Endothelial cell of umbilical vein (primary cell): Measurements from ENCODE around the gene POLN. TPM values are rescaled to one million over a fixed set of nuclear protein-coding genes. Genes with fewer than 3 reads are reported as not detected.

Source experiments
- BruUV-seq: library from RNA; stranded (reverse); fragments of 400-500 nt; replicated peaks from 2 replicates; lab custom pipeline; 2021; lab: Mats Ljungman, UMichigan
- CTCF ChIA-PET: fragments of 300-600, 350-600 bp; sonication (Branson Sonifier 250); formaldehyde crosslinking; loops from one replicate; lab custom pipeline; 2021; ENCODE audit warnings: antibody characterized with exemption, inconsistent platforms; lab: Charles Lee
- POLR2A ChIA-PET: fragments of 300-600, 350-600 bp; sonication (Branson Sonifier 250); formaldehyde crosslinking; loops from one replicate; lab custom pipeline; 2021; ENCODE audit warnings: antibody characterized with exemption, inconsistent platforms; lab: Charles Lee
- DNase-seq: peaks from one replicate; pipeline ENCODE4 v3.0.0-alpha.2; 2011; ENCODE audit warnings: low read depth, low spot score
- FAIRE-seq: peaks from 2 replicates; lab custom pipeline; 2011; peaks lifted over from hg19 to GRCh38; lab: Jason Lieb, UNC
- H2AFZ ChIP-seq: 2 replicates; pipeline ENCODE4 v1.6.0; 2012; ENCODE audit warnings: low read depth, low read length, control low read depth, inconsistent platforms
- H3K27ac ChIP-seq: 2 replicates; pipeline ENCODE4 v1.5.1; 2011; ENCODE audit warnings: low read depth, mild to moderate bottlenecking, control low read depth, low read length, moderate library complexity; ENCODE audit not compliant: insufficient read depth
- H3K27me3 ChIP-seq, 2 experiments: 2 replicates each; pipeline versions ENCODE4 v1.6.0 to v1.6.1; 2011; ENCODE audit warnings: low read length in 2 of 2, mixed read lengths in 1 of 2; ENCODE audit not compliant: control insufficient read depth in 2 of 2, insufficient read depth in 2 of 2
- H3K36me3 ChIP-seq, 2 experiments: 2 replicates in 1 of 2; 3 replicates in 1 of 2; pipeline ENCODE4 v1.5.1; 2011; ENCODE audit warnings: low read length in 2 of 2, mild to moderate bottlenecking in 1 of 2, moderate library complexity in 1 of 2; ENCODE audit not compliant: control insufficient read depth in 2 of 2, insufficient read depth in 2 of 2; ENCODE audit errors: extremely low read depth in 1 of 2
- H3K4me1 ChIP-seq: 3 replicates; pipeline ENCODE4 v1.5.1; 2011; ENCODE audit warnings: mild to moderate bottlenecking, low read length; ENCODE audit not compliant: control insufficient read depth, insufficient read depth; ENCODE audit errors: extremely low read depth
- H3K4me2 ChIP-seq: 2 replicates; pipeline ENCODE4 v1.6.1; 2011; ENCODE audit warnings: low read length, control low read depth, mixed read lengths; ENCODE audit not compliant: insufficient read depth
- H3K4me3 ChIP-seq, 3 experiments: fragments of 200-600 bp in 1 of 3; sonication (generic), shearing (Covaris generic) in 1 of 3; replicated peaks in 1 of 3; 2 replicates each; pipeline ENCODE4 v1.5.1; 2011 to 2016; ENCODE audit warnings: control low read depth in 3 of 3, low read length in 3 of 3, mild to moderate bottlenecking in 2 of 3, inconsistent platforms in 1 of 3, low read depth in 1 of 3, moderate library complexity in 1 of 3; ENCODE audit not compliant: insufficient read depth in 1 of 3
- H3K79me2 ChIP-seq: 2 replicates; pipeline ENCODE4 v1.6.0; 2012; ENCODE audit warnings: low read length, inconsistent platforms; ENCODE audit not compliant: control insufficient read depth, insufficient read depth
- H3K9ac ChIP-seq: replicated peaks from 2 replicates; pipeline ENCODE3; 2011; ENCODE audit warnings: low read length, control low read depth; ENCODE audit not compliant: insufficient read depth; ENCODE audit errors: extremely low read depth
- H3K9me1 ChIP-seq: replicated peaks from 3 replicates; pipeline ENCODE4 v1.6.0; 2011; ENCODE audit warnings: mild to moderate bottlenecking, low read length; ENCODE audit not compliant: control insufficient read depth, insufficient read depth; ENCODE audit errors: extremely low read depth
- H3K9me3 ChIP-seq: replicated peaks from 2 replicates; pipeline ENCODE4 v1.5.1; 2012; ENCODE audit warnings: low read length, inconsistent platforms; ENCODE audit not compliant: control insufficient read depth, insufficient read depth
- H4K20me1 ChIP-seq: replicated peaks from 2 replicates; pipeline ENCODE3; 2011; ENCODE audit warnings: mild to moderate bottlenecking, low read length; ENCODE audit not compliant: control insufficient read depth, insufficient read depth; ENCODE audit errors: extremely low read depth
- EZH2 ChIP-seq: IDR thresholded peaks from 2 replicates; pipeline ENCODE4 v1.6.1; 2012; ENCODE audit warnings: borderline replicate concordance, low read depth, mild to moderate bottlenecking, moderate library complexity, low read length, inconsistent platforms; ENCODE audit not compliant: severe bottlenecking
- FOS ChIP-seq: IDR thresholded peaks from 2 replicates; pipeline ENCODE4 v1.6.1; 2011; ENCODE audit warnings: mild to moderate bottlenecking, low read length, moderate library complexity, borderline replicate concordance; ENCODE audit not compliant: insufficient read depth
- GATA2 ChIP-seq: IDR thresholded peaks from 2 replicates; pipeline ENCODE4 v1.7.0; 2011; ENCODE audit warnings: low read depth, mild to moderate bottlenecking, moderate library complexity, mixed read lengths, low read length; ENCODE audit not compliant: insufficient read length, insufficient read depth
- JUN ChIP-seq: IDR thresholded peaks from 2 replicates; pipeline ENCODE4 v1.6.1; 2011; ENCODE audit warnings: borderline replicate concordance, low read depth; ENCODE audit not compliant: insufficient read length, insufficient read depth
- MYC ChIP-seq: IDR thresholded peaks from one replicate; pipeline ENCODE4 v1.6.1; 2011; ENCODE audit warnings: mild to moderate bottlenecking, low read depth, low read length
- POLR2A ChIP-seq: IDR thresholded peaks from 2 replicates; pipeline ENCODE4 v1.6.1; 2012; ENCODE audit warnings: low read depth, mild to moderate bottlenecking, control low read depth, low read length
- POLR2AphosphoS5 ChIP-seq: IDR thresholded peaks from 2 replicates; pipeline ENCODE4 v1.6.1; 2012; ENCODE audit warnings: low read depth, mild to moderate bottlenecking, control low read depth, low read length, moderate library complexity; ENCODE audit not compliant: insufficient read depth
- dilution Hi-C: fragments of 300-500 bp; cut with MboI; formaldehyde crosslinking; loops from one replicate; pipeline ENCODE4 v1.15.0; 2019; ENCODE audit warnings: low sequenced_read_pairs; ENCODE audit not compliant: extremely low pct_ligation_motif_present
- intact Hi-C: fragments of 100-400 bp; cut with micrococcal nuclease; formaldehyde crosslinking; loops from one replicate; pipeline ENCODE4 v1.10.0; 2022
- polyA plus RNA-seq, 4 experiments: library from polyadenylated mRNA; depleted of rRNA in 3 of 4; stranded (reverse) in 3 of 4; unstranded in 1 of 4; fragments of >200 nt; gene quantifications; 2 replicates each; pipeline versions ENCODE4 v1.2.1 to v1.2.3, GENCODE V29; 2011 to 2012; ENCODE audit warnings: missing spikeins in 1 of 4
- total RNA-seq: library from RNA; stranded (reverse); gene quantifications from 2 replicates; pipeline ENCODE4 v1.2.3, GENCODE V29; 2021
- TF ChIP-seq, protein P1 (sequence below), 2 donors: IDR thresholded peaks; 1 replicate in 1 of 2; 2 replicates in 1 of 2; pipeline ENCODE4 v1.5.1; 2011; ENCODE audit warnings: low read length in 2 of 2, mild to moderate bottlenecking in 2 of 2, moderate library complexity in 2 of 2, control low read depth in 1 of 2, inconsistent platforms in 1 of 2, low read depth in 1 of 2; ENCODE audit not compliant: insufficient read depth in 1 of 2; ENCODE audit errors: extremely low read depth in 1 of 2
- TF ChIP-seq, protein P2 (sequence below): IDR thresholded peaks from 2 replicates; pipeline ENCODE4 v1.6.1; 2011; ENCODE audit not compliant: insufficient read depth, insufficient read length

POLN gene
- total and polyA plus RNA-seq, 2 donors (not counting 3 experiments of a cell fraction or from before 2014, with no cell fraction given) = 1.3 to 4.2 TPM

DNA sequence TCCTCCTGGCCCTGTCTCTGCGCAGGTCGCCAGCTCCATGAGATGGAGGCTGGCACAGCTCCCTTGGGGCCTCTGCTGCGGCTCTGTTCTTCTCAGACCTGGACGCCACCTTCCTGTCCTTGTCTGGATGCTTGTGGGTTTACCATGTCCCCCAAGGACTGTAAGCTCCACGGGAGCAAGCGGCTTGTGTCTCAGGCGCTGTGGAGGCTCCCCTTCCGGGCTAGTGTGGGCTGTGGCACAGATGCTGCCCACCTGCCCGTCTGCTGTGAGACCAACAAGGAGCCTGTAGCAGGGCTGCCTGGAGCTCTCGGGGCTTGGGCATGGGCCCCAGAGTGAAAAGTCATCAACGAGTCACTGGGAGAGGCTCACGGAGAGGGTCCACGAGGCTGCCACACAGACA, 157.6 kb downstream of the POLN start:
- DNase-seq = no peak
- no peak overlapping the region for H3K27ac ChIP-seq
- POLR2A ChIA-PET = no interaction called here
- no peak for FAIRE-seq
- H3K27me3 ChIP-seq = peaks cover 2% of the 10 kb centered on the region in 2 experiments
- intact Hi-C loops (no loop called here), dilution Hi-C loops (no loop called here)
- TF ChIP-seq JUN = no peak
- TF ChIP-seq MYC = no peak
- TF ChIP-seq POLR2AphosphoS5 = no peak
- no peak for TF ChIP-seq GATA2
- TF ChIP-seq POLR2A = no peak
- TF ChIP-seq, protein P1, sequence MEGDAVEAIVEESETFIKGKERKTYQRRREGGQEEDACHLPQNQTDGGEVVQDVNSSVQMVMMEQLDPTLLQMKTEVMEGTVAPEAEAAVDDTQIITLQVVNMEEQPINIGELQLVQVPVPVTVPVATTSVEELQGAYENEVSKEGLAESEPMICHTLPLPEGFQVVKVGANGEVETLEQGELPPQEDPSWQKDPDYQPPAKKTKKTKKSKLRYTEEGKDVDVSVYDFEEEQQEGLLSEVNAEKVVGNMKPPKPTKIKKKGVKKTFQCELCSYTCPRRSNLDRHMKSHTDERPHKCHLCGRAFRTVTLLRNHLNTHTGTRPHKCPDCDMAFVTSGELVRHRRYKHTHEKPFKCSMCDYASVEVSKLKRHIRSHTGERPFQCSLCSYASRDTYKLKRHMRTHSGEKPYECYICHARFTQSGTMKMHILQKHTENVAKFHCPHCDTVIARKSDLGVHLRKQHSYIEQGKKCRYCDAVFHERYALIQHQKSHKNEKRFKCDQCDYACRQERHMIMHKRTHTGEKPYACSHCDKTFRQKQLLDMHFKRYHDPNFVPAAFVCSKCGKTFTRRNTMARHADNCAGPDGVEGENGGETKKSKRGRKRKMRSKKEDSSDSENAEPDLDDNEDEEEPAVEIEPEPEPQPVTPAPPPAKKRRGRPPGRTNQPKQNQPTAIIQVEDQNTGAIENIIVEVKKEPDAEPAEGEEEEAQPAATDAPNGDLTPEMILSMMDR (IDR thresholded peaks at IDR 0.05; ENCODE audit: extremely low read depth in 1 of 2, insufficient read depth in 1 of 2, low read depth in 1 of 2, low read length in 2 of 2) = no peak
- TF ChIP-seq, protein P2, sequence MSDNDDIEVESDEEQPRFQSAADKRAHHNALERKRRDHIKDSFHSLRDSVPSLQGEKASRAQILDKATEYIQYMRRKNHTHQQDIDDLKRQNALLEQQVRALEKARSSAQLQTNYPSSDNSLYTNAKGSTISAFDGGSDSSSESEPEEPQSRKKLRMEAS = no peak
- TF ChIP-seq FOS = no peak
- TF ChIP-seq EZH2 = no peak
- H4K20me1 ChIP-seq = no peaks in the 10 kb centered on the region
- H3K4me2 ChIP-seq = no peak overlapping the region
- no peaks in the 10 kb centered on the region for H3K4me1 ChIP-seq
- H3K36me3 ChIP-seq = no peaks in the 10 kb centered on the region
- H3K9ac ChIP-seq = no peak overlapping the region
- BruUV-seq = no TSS peak
- H2AFZ ChIP-seq = no peak overlapping the region
- no peaks in the 10 kb centered on the region for H3K9me1 ChIP-seq
- CTCF ChIA-PET = interaction anchor here (1.2 to 1.5 kb wide), 2 partner anchors 8 to 19 kb away, joined by 3 to 4 read pairs; no protein-coding TSS in a partner anchor
- no peaks in the 10 kb centered on the region for H3K9me3 ChIP-seq
- no peaks in the 10 kb centered on the region for H3K79me2 ChIP-seq
- no peak overlapping the region for H3K4me3 ChIP-seq
